Esophagus muscularis mucosa (tissue), 4 donors: Measurements from ENCODE around the gene ANXA2. TPM values are rescaled to one million over a fixed set of nuclear protein-coding genes. Genes with fewer than 3 reads are reported as not detected.

Source experiments
- DNase-seq: peaks from one replicate; pipeline ENCODE4 v3.0.0-alpha.2; 2017; ENCODE audit errors: extremely low spot score
- H3K27ac ChIP-seq, 4 donors: fragments of 200-600 bp; sonication (generic); replicated peaks in 1 of 4; 1 replicate in 3 of 4; 2 replicates in 1 of 4; pipeline ENCODE4 v1.5.1; 2016 to 2019; ENCODE audit warnings: mild to moderate bottlenecking in 1 of 4
- H3K27me3 ChIP-seq, 4 donors: fragments of 200-600 bp; sonication (generic); one replicate each; pipeline versions ENCODE4 v1.5.1 to v1.6.0; 2016 to 2019
- H3K36me3 ChIP-seq, 4 donors: fragments of 200-600 bp; sonication (generic); one replicate each; pipeline ENCODE4 v1.5.1; 2016 to 2019
- H3K4me1 ChIP-seq, 4 donors: fragments of 200-600 bp; sonication (generic); one replicate each; pipeline ENCODE4 v1.5.1; 2016 to 2019
- H3K4me3 ChIP-seq, 4 donors: fragments of 200-600 bp; sonication (generic); 1 replicate in 2 of 4; 2 replicates in 2 of 4; pipeline ENCODE4 v1.5.1; 2016 to 2019; ENCODE audit warnings: mild to moderate bottlenecking in 4 of 4, moderate library complexity in 1 of 4
- H3K9me3 ChIP-seq, 4 donors: fragments of 200-600 bp; sonication (generic); 1 replicate in 3 of 4; 2 replicates in 1 of 4; pipeline ENCODE4 v1.5.1; 2016 to 2019
- CTCF ChIP-seq, 3 experiments: fragments of 200-600 bp in 2 of 3; fragments of 450-650 bp in 1 of 3; sonication (generic) in 2 of 3; IDR thresholded peaks; one replicate each; pipeline ENCODE4 v1.5.1; 2017 to 2019; ENCODE audit warnings: antibody characterized with exemption in 3 of 3, mild to moderate bottlenecking in 2 of 3, moderate library complexity in 1 of 3
- EP300 ChIP-seq: sonication (generic); formaldehyde crosslinking; IDR thresholded peaks from one replicate; pipeline ENCODE4 v1.6.1; 2017; ENCODE audit warnings: antibody characterized with exemption
- POLR2A ChIP-seq: fragments of 450-650 bp; IDR thresholded peaks from one replicate; pipeline ENCODE4 v1.6.1; 2017; ENCODE audit warnings: antibody characterized with exemption, moderate library complexity, mild to moderate bottlenecking, low read depth
- POLR2AphosphoS5 ChIP-seq, 2 donors: sonication (generic); formaldehyde crosslinking; IDR thresholded peaks; one replicate each; pipeline ENCODE4 v1.6.1; 2017; ENCODE audit warnings: antibody characterized with exemption in 2 of 2
- WGBS: methylation state at CpG from one replicate; pipeline ENCODE4 v1.1.5; 2018; 5-methylcytosine and 5-hydroxymethylcytosine counted together
- intact Hi-C: fragments of 100-400 bp; cut with DNase I; formaldehyde crosslinking; loops from one replicate; pipeline ENCODE4 v1.15.1; 2023
- total RNA-seq, 4 donors: library from RNA; depleted of rRNA; stranded (reverse); fragments of >200 nt; gene quantifications; one replicate each; pipeline versions ENCODE4 v1.1.0 to v1.2.1, GENCODE V29; 2016

Gene ANXA2
- total RNA-seq, 4 donors from 2014 or later, result 333 to 606 (median 406) TPM

DNA sequence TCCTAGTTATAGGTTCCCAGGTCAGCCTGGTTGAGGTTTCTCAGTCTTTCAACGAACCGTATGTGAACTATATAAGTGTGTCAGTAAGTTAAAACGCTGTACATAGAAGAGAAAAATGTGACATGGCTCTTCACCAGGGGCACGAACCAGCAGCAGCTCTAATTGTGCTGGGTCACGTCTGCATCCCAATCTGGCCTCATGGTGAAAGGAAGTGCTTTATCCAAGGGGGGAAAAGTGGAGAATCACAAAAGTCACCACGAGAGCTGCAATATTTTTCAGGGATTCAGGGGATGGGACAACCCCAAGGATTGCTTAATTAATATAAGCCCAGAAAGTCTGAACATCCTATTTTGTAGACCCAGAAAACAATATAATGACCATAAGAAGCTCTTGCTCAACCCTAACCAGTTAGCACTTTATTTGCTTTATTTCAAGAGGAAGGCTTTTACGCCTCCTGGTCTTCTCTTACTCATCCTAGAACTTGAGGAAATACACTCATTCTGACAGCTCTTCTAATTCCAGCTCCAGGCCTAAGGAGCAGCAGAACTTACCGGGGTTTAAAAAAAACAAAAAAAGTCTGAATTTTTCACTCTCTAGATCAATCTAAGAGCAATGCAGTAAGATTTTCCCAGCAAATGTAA is 16.5 kb downstream of the ANXA2 start:
- no peak for DNase-seq
- 82% methylated on average over 8 of the region's 8 CpGs for WGBS
- Histone ChIP-seq H3K4me3 (no peak overlapping the region), H3K4me1 (peaks cover 22 to 67% (median 53%) of the 10 kb centered on the region in 4 donors), H3K27ac (peak overlapping the region in 1 of 4 donors; percentile 25), H3K9me3 (no peaks in the 10 kb centered on the region), H3K27me3 (no peaks in the 10 kb centered on the region), H3K36me3 (peaks cover 3 to 92% (median 34%) of the 10 kb centered on the region in 4 donors)
- no peak for TF ChIP-seq EP300
- TF ChIP-seq POLR2AphosphoS5 (IDR thresholded peaks at IDR 0.05), result no peak
- no peak for TF ChIP-seq POLR2A
- no peak for TF ChIP-seq CTCF (IDR thresholded peaks at IDR 0.05)
- intact Hi-C loops, result no loop called here

DNA sequence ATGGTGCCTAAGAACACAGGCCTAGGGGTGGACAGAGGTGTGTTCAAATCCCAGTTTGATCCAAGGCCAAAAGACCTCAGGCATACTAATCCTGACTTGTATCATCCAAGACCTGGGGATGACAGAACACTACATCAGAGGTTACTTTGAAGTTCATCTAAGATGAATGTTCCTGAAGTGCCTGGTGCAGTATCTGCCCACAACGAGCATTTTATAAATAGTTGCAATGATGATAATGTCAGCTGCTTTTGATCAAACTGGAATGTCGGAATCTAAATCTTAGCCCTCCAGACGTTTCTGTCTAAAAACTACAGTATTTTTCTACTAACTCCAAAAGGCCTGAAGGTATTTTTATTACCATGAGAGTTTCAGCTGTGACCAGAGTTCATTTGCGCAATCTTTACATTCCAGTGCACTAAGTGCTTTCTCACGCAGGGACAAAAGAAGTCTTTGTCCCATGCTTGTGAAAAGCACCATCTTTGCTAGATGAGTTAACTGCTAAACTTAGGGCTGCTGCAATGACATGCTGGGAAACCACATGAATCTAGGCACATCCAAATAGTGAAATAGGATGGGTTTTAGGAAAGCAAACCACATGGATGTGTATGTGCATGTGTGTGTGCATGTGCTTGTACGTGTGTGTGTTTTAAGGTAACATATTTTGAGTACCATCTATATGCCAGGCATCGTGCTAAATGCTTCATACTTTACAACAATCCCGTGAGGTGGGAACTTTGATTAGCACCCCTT is 18.1 kb downstream of the ANXA2 start:
- Histone ChIP-seq H3K4me3 (no peak overlapping the region), H3K36me3 (peaks cover 3 to 95% (median 36%) of the 10 kb centered on the region in 4 donors), H3K4me1 (peaks cover 30 to 72% (median 61%) of the 10 kb centered on the region in 4 donors), H3K27me3 (no peaks in the 10 kb centered on the region), H3K27ac (peak overlapping the region in 3 of 4 donors; percentile 2 to 40 (median 28)), H3K9me3 (no peaks in the 10 kb centered on the region)
- intact Hi-C loops, result no loop called here
- no peak for TF ChIP-seq POLR2A
- TF ChIP-seq POLR2AphosphoS5 (IDR thresholded peaks at IDR 0.05), result peak; percentile 11 to 30
- no peak for DNase-seq
- 78% methylated on average over 8 of the region's 8 CpGs for WGBS

- TF ChIP-seq POLR2AphosphoS5 (IDR thresholded peaks at IDR 0.05), result no peak
- TF ChIP-seq POLR2A, result no peak
- TF ChIP-seq EP300, result no peak
- TF ChIP-seq CTCF (IDR thresholded peaks at IDR 0.05), result no peak
- no peaks in the 10 kb centered on the region for H3K9me3 ChIP-seq
- peaks cover 35 to 76% (median 61%) of the 10 kb centered on the region in 4 donors for H3K4me1 ChIP-seq
- WGBS, result 93% methylated on average over 1 of the region's 1 CpG
- no peaks in the 10 kb centered on the region for H3K27me3 ChIP-seq
- H3K27ac ChIP-seq, result peak overlapping the region in 2 of 4 donors; percentile 28 to 36
- H3K36me3 ChIP-seq, result peaks cover 3 to 91% (median 36%) of the 10 kb centered on the region in 4 donors
- intact Hi-C loops, result no loop called here
- no peak overlapping the region for H3K4me3 ChIP-seq
- no peak for DNase-seq
Observed at GRCh38 chr15:60379185-60379524, 18.6 kb downstream of the ANXA2 start.

- H3K27ac ChIP-seq, result peak overlapping the region in 2 of 4 donors; percentile 61 to 70
- TF ChIP-seq CTCF (IDR thresholded peaks at IDR 0.05), result no peak
- TF ChIP-seq POLR2AphosphoS5 (IDR thresholded peaks at IDR 0.05), result no peak
- TF ChIP-seq POLR2A, result no peak
- TF ChIP-seq EP300, result no peak
- no peak for DNase-seq
- no peak overlapping the region for H3K4me3 ChIP-seq
- H3K36me3 ChIP-seq, result peaks cover 3 to 79% (median 25%) of the 10 kb centered on the region in 4 donors
- intact Hi-C loops, result no loop called here
- H3K9me3 ChIP-seq, result no peaks in the 10 kb centered on the region
- H3K4me1 ChIP-seq, result peaks cover 54 to 78% (median 68%) of the 10 kb centered on the region in 4 donors
- H3K27me3 ChIP-seq, result no peaks in the 10 kb centered on the region
- 85% methylated on average over 11 of the region's 12 CpGs for WGBS
Observed at GRCh38 chr15:60376677-60377095, 21.1 kb downstream of the ANXA2 start.

GRCh38 chr15:60375306-60375705 is 22.5 kb downstream of the ANXA2 start:
- no peak for DNase-seq
- WGBS, result 80% methylated on average over 5 of the region's 5 CpGs
- Histone ChIP-seq H3K27me3 (no peaks in the 10 kb centered on the region), H3K4me1 (peaks cover 67 to 85% (median 81%) of the 10 kb centered on the region in 4 donors), H3K36me3 (peaks cover 3 to 66% (median 18%) of the 10 kb centered on the region in 4 donors), H3K4me3 (no peak overlapping the region), H3K27ac (peak overlapping the region; percentile 70 to 82 (median 80)), H3K9me3 (no peaks in the 10 kb centered on the region)
- intact Hi-C loops, result no loop called here
- TF ChIP-seq CTCF (IDR thresholded peaks at IDR 0.05), result no peak
- TF ChIP-seq EP300, result no peak
- no peak for TF ChIP-seq POLR2AphosphoS5 (IDR thresholded peaks at IDR 0.05)
